GM19351 (cell line): ENCODE data around the gene ARPC5L.

Source experiments
- ATAC-seq: cut with Tn5 transposase; IDR thresholded peaks from one replicate; pipeline ENCODE4 v1.9.1; 2021; ENCODE audit warnings: mild to moderate bottlenecking, moderate library complexity; ENCODE audit not compliant: unreplicated experiment

ARPC5L gene

DNA sequence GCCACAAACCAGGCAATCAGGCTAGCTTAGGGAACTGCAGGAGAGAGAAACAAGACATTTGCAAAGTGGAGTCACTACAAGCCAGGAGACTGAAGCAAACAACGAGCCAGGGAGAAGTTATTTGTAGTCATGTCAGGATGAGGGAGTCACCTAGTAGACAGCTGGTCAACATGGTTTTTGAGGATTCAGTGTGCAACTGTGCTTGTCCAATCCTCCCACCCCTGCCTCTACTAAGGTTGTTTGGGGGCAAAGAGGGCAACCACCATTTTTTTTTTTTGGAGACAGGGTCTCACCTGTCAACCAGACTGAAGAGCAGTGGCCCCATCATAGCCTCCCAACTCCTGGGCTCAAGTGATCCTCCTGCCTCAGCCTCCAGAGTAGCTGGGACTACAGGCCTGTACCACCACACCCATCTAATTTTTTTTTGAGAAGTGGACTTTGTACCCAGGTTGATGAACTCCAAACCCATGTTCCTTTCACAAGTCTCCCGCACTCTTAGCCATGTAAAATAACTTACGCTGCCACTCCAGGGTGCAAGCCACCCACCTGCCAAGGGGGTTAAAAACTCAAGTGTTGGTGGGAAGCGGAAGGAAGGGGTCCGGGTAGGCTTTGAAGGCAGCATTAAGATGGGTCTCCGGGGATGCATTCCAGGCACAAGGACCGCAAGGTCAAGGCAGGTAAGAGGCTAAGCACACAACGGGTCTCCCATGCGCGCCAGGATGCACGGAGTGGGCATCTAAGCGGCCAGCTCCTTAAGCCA is 1.2 kb upstream of the ARPC5L start:
- ATAC-seq = no peak

DNA sequence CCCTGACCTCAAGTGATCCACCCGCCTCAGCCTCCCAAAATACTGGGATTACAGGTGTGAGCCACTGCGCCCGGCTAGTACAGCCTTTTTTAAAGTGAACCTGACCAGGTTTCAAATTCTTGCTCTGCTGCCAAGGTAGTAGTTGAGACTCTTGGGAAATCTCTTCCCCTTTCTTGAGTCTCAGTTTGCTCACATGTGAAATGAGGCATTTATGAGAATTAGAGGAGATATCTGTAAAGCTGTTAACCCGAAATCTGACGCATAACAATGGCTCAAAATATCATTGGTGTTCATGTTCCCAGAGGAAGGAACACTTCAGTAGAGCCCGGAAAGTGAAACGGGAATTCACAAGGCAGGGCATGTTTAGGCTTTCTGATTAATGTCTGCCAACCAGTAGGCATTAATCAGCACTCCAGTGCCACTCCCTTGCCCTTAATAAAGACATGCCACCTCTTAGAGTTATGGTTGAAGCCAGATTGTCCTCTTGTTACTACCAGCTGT is 1.5 kb downstream of the ARPC5L start:
- no peak for ATAC-seq

DNA sequence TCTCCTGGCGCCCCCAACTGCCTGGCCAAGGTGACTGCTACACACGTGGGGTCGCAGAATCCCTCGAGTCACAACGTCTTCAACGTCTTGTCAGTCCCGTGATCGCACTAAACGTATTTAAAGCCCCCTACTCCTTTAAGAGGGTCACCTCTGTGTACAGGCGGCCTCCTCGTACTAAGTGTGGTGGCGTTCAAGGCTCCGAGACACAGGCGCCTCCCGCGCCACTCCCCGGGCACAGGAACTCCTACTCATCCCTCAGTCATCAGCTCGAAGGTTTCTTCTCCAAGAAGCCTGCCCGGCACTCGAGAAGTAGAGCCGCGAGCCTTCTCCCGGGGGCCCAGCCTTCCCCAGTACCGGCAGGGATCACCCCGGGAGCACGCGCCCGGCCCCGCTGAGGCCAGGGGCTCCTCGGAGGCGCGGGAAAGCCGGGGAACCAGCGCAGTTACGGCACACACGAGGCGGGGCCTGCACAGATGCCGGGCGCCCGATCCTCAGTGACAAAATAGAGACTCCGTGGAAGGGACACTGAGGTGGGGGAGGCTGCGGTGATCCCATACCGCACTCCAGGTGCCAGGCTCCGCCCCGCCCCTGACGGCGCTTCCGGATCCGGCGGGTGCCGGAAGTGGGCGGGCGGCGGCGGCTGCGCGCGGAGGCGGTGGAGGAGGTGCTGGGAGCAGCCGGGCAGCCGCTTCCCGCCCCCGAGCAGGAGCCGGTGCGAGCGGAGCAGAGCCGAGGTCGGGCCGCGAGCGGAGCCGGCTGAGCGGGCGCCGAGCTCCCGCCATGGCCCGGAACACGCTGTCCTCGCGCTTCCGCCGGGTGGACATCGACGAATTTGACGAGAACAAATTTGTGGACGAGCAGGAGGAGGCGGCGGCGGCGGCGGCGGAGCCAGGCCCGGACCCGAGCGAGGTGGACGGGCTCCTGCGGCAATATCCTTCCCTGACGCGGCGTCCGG is 6.9 kb downstream of the ARPC5L start:
- ATAC-seq = peak; percentile 49

DNA sequence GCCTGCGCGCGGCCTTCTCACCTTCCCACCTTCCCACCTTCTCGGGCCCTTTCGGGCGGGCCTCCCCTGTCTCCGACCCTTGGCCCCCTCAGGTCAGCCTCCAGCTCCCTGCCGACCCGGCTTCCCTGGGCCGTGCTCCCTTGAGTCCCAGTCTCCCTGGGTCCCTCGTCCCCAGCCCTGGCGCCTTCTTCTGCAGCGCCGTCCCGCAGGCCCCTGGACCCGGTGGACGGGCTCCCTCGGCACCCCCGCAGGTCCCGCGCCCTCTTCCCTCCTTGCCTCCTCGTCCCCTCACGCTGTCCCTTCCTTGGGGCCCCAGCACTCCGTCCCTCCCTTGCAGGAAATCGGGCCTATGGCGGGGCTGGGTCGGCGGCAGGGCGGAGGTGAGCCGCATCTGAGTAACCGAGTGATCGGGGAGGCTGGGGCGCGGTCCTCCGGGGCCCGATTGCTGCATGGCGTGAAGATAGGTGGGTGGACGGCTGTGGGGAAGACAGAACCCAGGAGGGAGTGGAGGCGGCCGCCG is 7.6 kb downstream of the ARPC5L start:
- ATAC-seq = peak; percentile 0

DNA sequence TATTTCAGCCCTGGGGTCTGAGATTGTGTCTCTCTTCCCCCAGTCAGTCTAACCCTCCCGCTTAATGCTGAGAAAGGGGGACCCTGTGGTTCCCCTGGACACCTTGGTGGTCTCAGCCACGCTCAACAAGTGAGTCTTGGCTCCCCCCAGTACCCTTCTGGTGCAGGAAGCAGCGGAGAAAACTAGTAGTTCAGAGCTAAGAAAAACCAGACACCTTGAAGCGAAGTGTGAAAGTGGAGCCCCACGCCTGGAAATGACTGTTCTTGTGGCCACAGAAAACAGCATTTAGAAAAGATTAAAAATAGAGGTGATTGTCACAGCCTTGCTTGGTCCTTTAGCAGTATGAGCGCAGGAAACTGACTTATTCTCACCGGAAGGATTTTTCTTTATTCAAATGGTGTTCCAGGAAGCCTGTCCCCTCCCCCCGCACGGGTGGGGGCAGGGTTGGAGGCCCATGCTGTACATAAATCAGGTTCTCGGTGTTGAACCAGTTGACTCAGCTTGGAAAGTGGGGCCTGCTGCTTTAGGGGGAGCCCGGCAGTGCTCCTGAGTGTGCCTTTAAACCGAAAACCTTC is 8.1 kb downstream of the ARPC5L start:
- peak; percentile 33 for ATAC-seq

DNA sequence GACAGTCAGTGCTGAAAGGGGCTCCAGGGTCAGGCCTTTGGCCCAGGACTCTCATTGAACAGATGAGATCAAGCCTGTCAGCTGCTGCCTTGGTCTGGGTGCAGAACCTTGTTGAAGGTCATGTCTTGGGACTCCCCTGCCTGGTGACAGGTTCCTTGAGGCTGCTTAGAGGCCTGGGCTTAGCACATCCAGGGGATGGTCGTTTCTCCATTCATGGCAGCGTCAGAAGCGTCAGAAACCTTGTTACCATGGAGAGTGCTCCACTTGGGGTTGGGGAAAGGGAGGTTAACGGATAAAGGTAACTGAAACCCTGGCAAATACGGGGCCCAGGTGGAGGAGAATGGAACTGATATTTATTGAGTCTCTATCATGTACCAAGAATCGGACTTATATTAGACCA is 8.8 kb downstream of the ARPC5L start:
- no peak for ATAC-seq

DNA sequence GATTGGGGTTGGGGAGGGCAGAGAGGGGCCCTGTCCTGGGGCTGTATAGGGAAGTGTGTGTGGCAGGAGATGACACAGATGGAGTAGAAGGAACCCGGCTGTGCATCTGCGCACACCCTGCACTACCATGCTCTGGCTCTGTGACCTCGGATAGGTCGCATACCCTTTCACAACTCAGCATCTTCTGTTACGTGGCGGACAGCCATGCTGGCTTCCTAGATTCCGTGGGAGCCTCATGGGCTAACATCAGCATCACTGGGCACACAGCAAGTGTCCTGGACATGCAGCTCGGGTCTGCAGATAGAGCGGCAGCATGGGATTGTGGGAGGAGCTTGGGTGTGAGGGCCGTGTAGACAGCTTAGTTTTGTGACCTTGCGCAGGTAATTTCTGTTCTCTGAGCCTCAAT is 9.2 kb downstream of the ARPC5L start:
- ATAC-seq = no peak

DNA sequence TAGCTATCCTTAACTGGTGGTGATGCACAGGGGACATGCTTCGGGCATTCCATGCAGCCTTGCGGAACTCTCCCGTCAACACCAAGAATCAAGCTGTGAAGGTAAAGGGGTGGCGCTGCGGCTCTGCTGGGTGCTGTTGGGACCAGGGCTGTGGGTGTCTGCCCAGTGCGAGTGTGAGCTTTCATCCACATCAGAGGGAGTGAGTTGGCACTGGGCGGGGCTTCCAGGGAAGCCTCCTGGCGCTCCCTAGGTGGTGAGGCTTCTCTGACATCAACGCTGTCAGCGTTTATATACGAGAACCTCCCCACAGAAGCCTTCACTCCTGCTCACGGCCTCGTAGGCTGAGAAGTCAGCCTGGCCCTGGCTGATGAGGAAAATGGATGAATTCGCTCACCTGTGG is 11.7 kb downstream of the ARPC5L start:
- ATAC-seq = no peak

DNA sequence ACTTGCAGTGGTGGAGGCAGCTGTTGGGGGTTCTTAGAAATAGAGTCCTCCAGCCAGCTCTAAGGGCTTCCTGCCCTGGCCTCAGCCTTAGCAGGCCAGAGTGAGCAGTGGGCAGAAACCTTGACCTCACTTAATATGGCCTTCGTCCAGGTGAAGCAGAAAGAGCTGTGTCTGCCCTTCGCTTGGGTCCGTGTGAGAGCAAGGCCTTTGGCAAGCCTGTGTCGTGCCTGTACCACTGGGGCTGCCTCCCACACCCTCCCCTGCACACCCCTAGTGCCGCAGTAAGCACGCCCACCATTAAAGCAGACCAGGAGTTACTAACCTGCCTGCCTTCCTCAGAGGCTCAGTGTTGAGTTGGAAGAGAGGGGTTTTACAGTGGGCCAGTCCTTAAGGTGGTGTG is 13.6 kb downstream of the ARPC5L start:
- ATAC-seq = no peak

DNA sequence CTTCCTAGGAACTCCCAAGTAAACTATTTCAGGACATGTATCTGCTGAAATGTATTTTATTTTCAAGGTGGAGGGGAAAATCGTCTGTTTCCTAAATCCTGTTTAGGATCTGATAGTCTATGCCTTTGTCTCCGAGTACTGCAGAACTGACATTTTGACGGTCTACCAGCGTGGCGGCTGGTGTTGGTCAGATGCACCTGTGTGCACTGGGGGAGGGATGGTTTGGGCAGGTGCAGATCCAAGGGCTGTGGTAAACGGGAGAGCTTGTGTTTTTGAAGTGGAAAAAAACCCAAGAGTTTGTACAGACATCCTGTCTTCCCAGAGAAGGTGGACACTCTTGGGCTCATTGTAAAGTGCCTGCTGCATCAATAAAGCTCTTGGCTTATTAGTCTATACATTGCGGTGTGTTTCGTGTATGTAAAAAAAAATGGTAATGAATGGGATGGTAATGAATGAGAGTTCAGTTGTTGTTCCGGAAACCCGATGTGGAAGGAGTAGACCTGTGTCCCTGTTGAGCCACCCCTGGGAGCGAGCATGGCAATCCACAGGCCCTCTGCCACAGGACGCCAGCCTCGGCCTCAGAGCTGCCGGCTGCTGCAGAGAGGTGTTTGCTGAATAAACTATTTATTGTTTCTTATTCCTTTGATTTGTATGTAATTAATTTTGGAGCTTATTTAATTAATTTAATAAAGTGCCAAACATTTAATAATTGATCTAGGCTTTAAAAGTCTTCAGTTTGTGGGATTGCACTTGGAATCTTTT is 15.3 kb downstream of the ARPC5L start:
- no peak for ATAC-seq

DNA sequence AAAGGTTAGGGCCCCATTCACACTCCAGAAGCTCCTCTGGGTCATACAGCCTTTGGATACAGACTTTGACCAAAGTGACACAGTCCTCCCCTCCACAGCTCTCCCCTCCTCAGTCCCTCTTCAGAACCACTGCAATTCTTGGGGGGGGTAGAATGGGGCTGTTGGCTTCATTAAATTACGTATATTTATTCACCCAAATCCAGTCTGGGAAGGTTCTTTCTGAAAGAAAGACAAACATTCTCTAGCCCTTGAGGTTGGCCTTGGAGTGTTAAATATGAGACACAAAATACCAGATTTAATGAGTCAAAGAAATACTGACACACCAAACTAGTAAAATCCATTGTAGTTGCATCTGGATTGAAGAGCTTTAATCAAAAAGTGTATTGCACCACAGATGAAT is 16.1 kb downstream of the ARPC5L start:
- ATAC-seq = no peak

DNA sequence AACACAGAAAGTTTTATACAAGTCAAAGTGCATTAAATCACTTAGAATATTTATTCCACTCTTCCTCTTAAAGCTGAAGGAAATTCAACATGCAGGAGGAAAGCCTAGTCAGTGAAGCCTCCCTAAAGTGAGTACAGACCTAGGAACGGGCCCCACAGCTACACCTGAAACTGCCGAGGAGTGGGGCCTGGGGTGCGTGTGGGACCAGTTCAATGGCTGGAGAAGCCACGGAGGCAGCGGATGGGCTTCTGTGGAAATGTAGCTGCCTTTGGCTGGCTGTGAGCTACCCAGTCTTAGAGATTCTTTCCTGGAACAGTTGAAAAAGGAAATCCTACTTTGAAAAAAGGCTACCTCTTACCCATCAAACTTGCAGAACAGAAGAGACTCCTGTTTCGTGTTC is 16.6 kb downstream of the ARPC5L start:
- no peak for ATAC-seq

DNA sequence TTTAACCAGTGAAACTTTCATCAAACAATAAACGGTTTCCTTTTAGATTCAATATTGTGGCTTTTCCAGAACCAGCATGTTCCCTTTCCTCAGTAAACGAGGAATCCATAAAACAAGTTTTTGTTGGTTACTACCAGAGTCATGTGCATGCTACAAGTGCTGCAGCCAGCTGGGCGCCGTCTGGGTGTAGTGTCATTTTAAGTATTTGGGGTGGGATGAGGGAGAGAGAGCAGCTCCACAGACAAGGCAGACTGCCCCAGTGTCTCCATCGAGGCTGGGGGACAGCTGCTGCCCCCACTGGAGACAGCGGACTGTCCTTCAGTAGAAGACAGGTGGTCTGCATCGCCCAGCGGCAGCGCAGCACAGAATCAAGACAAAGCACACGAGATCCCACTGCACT is 17.3 kb downstream of the ARPC5L start:
- no peak for ATAC-seq

DNA sequence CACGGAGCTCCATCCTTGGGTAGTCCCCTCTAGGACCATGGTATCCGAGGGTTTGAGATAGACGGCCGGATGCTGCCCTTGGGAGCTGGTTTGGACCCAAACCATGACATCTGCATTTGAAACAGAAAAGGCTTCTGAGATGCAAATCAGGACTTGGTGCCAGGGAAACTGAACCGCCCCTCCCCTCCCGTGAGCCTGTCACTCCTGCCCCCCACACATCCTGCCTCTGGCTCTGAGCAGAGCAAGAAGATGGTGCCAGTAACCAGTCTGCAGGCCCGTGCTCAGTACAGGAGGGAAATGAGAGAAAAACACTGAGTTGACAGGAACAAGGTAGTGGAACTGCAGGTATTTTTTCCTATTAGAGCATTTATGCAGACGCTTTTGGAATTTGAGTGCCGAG is 18.6 kb downstream of the ARPC5L start:
- no peak for ATAC-seq

DNA sequence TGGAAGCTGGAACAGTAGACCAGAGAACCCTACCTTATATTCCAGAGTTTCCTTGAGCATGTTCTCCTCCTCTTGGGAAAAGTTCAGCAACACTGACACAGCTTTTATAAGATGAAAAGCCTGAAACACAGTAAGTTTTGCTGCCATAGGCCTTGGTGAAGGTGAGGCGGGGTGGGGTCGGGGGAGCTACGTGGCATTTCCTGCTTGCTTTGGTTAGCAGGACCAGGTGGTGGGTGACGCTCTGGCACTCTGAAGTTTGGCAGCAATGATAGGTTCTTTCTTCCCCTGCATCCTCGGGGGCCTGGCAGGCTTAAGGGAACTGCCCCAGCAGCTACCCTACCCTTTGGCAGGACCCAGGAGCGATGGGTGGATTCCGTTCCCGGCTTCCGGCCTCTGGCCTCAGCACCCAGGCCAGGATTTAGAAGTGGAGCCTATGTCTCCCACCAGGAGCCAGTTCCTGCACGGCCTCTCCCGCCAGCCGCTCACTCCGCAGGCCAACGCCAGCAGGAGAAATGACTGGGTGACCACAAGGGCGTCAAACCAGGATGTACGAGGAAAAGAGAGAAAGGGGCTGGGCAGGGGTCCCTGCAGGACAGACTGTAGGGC is 19.3 kb downstream of the ARPC5L start:
- ATAC-seq = no peak

DNA sequence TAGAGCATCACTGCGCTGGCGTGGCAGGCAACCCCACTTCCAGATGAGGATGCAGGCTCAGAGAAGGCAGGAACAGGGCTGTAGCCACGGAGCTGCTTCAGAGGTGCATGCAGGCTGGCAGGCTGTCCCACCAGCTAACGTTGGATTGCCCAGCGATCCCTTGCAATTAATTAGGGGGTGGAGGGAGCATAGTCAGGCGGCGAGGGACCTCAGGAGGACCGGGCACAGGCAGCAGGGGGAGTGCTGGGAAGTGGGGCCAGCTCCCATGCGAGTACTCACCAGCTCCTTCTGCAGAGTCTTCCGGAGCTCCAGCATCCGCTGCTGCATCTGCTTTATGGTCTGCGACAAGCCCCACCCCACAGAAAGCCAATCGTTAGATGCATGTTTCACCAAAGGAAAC is 20.3 kb downstream of the ARPC5L start:
- ATAC-seq = no peak

DNA sequence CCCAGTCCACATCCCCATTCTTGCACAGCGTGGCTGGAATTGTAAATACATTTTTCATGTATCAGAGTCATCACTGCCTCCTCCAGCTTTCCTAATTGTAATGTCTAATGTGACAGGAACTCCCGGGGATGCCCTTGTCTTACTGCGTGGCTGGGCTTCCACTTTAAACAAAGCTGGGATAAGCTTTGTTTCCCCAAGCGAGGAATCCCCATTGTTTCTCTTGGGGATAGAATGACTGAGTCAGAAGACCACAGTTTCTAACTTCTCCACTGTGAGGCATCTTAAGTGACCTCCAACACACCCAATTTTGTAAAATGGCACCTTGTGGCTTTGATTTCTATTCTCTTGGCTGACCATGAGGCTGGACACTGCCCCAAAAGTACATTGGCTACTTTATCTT is 22.4 kb downstream of the ARPC5L start:
- ATAC-seq = no peak

DNA sequence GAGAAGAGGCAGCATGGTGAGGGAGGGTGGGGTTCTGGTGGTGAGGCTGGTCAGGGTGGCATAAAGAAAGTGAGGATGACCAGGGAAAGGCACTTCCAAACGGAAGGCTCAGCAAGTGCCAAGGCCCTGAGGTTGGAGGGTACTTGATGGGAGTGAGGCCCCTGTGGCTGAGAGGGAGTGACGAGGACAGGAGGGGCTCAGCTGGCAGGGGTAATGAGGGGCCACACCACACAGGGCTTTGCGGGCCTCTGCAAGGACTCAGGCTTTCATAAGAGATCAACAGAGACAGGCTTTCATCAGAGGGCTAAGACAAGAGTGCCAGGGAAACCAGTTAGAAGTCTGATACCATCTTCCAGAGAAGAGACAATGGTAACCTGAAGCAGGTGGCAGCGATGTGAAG is 23.6 kb downstream of the ARPC5L start:
- no peak for ATAC-seq

DNA sequence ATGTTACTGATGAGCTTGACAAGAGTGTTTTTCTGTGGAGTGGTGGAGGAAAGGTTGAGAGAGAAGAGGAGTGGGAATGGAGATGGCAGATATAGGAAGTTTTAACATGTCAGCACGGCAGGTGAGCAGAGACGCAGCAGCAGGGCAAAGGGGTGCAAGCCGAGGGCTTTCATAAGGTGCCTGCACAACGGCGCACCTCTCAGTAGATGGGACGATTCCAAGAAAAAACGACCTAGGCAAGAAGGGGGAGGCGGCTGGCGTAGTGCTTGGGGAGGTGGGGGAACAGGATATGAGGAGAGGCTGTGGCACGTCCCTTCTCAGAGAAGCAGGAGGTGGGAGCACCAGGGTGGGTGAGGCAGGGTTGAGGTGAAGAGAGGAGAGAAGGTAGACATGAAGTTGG is 24.5 kb downstream of the ARPC5L start:
- no peak for ATAC-seq

DNA sequence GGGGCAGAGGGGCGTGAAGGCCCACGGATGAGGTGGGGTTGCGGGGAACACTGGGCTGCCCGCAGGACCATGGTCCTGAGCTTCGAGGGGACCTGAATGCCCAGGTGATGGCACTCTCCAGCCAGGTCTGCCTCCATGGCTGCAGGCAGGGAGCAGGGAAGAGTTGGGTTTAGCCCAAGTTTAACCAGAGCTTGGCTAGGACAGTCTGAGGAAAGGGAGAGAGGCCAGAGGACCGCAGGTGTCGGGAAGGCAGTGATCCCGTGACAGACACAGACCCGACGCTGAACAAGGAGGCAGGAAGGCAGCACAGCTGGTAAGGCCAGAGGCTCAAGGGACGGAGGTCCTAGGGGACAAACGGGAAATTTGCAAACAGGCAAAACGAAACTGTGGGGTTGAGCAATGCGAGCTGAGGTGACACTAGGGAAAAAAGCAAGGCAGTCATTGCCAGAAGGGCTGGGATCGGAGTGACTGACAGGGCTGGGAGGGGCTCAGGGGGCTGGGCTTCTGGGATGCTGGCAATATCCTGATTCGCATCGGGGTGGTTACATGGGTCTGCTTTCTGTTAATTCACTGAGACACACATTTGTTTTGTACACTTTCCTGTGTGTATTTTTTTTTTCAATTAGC is 25.0 kb downstream of the ARPC5L start:
- ATAC-seq = no peak
